ENCODE measurements around the gene LKAAEAR1.

Gene LKAAEAR1

GRCh38 chr20:64115171-64115911 lies 31.1 kb upstream of the LKAAEAR1 start:
- in situ Hi-C loops (cut with MboI; ENCODE audit: low sequenced_read_pairs, unreplicated experiment) = no loop called here
- TF ChIP-seq CTCF (IDR thresholded peaks at IDR 0.05; ENCODE audit: borderline replicate concordance, control extremely low read depth, extremely low read depth, insufficient read depth, missing control alignments) = no peak
- no peak for DNase-seq (ENCODE audit: low spot score)

GRCh38 chr20:64114356-64114971 lies 30.3 kb upstream of the LKAAEAR1 start:
- DNase-seq (ENCODE audit: low spot score) = no peak
- TF ChIP-seq CTCF (IDR thresholded peaks at IDR 0.05; ENCODE audit: borderline replicate concordance, control extremely low read depth, extremely low read depth, insufficient read depth, missing control alignments) = no peak
- in situ Hi-C loops (cut with MboI; ENCODE audit: low sequenced_read_pairs, unreplicated experiment) = no loop called here

GRCh38 chr20:64113796-64114355 lies 29.7 kb upstream of the LKAAEAR1 start:
- no peak for DNase-seq (ENCODE audit: low spot score)
- TF ChIP-seq CTCF (IDR thresholded peaks at IDR 0.05; ENCODE audit: borderline replicate concordance, control extremely low read depth, extremely low read depth, insufficient read depth, missing control alignments) = no peak
- in situ Hi-C loops (cut with MboI; ENCODE audit: low sequenced_read_pairs, unreplicated experiment) = no loop called here

- DNase-seq (ENCODE audit: low spot score) = no peak
- TF ChIP-seq CTCF (IDR thresholded peaks at IDR 0.05; ENCODE audit: borderline replicate concordance, control extremely low read depth, extremely low read depth, insufficient read depth, missing control alignments) = no peak
- in situ Hi-C loops (cut with MboI; ENCODE audit: low sequenced_read_pairs, unreplicated experiment) = no loop called here
These were observed 29.2 kb upstream of the LKAAEAR1 start for GRCh38 chr20:64113444-64113775.

GRCh38 chr20:64112691-64113443 lies 28.7 kb upstream of the LKAAEAR1 start:
- in situ Hi-C loops (cut with MboI; ENCODE audit: low sequenced_read_pairs, unreplicated experiment) = no loop called here
- DNase-seq (ENCODE audit: low spot score) = no peak

More at GRCh38 chr20:64112691-64113443, 28.7 kb upstream of the LKAAEAR1 start:
- no peak for TF ChIP-seq CTCF (IDR thresholded peaks at IDR 0.05; ENCODE audit: borderline replicate concordance, control extremely low read depth, extremely low read depth, insufficient read depth, missing control alignments)

All from GM13976 (cell line).